Esophagus squamous epithelium (tissue), 4 donors: ENCODE results near the gene CPM.

Source experiments
- CTCF ChIP-seq, 6 experiments: fragments of 450-650 bp in 4 of 6; fragments of 200-600 bp in 2 of 6; sonication (generic) in 2 of 6; IDR thresholded peaks; one replicate each; pipeline ENCODE4 v1.5.1; 2016 to 2019; ENCODE audit warnings: antibody characterized with exemption in 6 of 6, mild to moderate bottlenecking in 4 of 6, moderate library complexity in 4 of 6
- POLR2A ChIP-seq, 4 donors: fragments of 450-650 bp; IDR thresholded peaks; one replicate each; pipeline ENCODE4 v1.6.1; 2017; ENCODE audit warnings: antibody characterized with exemption in 4 of 4, mild to moderate bottlenecking in 4 of 4, moderate library complexity in 3 of 4

DNA sequence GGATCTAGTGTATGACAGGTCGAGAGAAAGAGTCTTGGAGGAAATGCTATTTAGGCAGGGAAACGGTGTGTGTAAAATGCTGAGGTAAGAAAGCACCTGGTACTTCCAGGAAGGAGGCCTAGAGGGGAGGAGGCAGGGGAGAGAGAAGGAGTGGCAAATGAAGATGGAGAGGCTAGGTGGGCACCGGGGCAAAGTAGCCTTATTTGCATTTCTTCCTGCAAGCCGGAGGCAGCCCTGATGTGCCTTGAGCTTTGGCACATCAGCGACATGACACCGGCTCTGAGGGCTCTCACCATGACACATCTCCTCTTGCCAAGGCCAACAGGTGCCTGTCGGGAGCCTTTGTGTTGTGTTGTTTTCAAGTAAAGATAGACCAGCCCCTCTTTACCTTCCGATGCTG lies 61.6 kb downstream of the CPM start:
- TF ChIP-seq POLR2A (IDR thresholded peaks at IDR 0.05) (no peak), CTCF (IDR thresholded peaks at IDR 0.05) (no peak)
